HepG2 (cell line): ENCODE measurements around the gene CATSPERD. TPM values are rescaled to one million over a fixed set of nuclear protein-coding genes. Genes with fewer than 3 reads are reported as not detected.

ENCODE experiments used
- CBX1 ChIP-seq: IDR thresholded peaks from one replicate; pipeline ENCODE4 v1.6.1; 2016; ENCODE audit warnings: antibody characterized with exemption, low read depth
- CHD4 ChIP-seq: fragments of 200-600 bp; sonication (generic); IDR thresholded peaks from 2 replicates; pipeline ENCODE4 v1.7.0; 2017; ENCODE audit warnings: mild to moderate bottlenecking, low read length, borderline replicate concordance
- FOXJ3 ChIP-seq: sonication (generic); formaldehyde crosslinking; IDR thresholded peaks from 2 replicates; pipeline ENCODE4 v1.4.0; 2020; ENCODE audit warnings: missing genetic modification reagents, mild to moderate bottlenecking, borderline replicate concordance
- GFI1 ChIP-seq: sonication (generic); formaldehyde crosslinking; IDR thresholded peaks from 2 replicates; pipeline ENCODE4 v1.5.0; 2020; ENCODE audit warnings: missing genetic modification reagents, mild to moderate bottlenecking, borderline replicate concordance
- GMEB1 ChIP-seq: sonication (generic); formaldehyde crosslinking; IDR thresholded peaks from 2 replicates; pipeline ENCODE4 v1.5.1; 2020; ENCODE audit warnings: missing genetic modification reagents, mild to moderate bottlenecking, borderline replicate concordance
- HDAC6 ChIP-seq: fragments of 200-600 bp; sonication (generic); IDR thresholded peaks from 2 replicates; pipeline ENCODE4 v1.7.0; 2017; ENCODE audit warnings: mild to moderate bottlenecking, antibody characterized with exemption, low read length, low read depth
- KLF6 ChIP-seq: IDR thresholded peaks from 2 replicates; pipeline ENCODE4 v1.8.0; 2016; ENCODE audit warnings: missing biosample characterization, missing genetic modification reagents
- KMT2A ChIP-seq: sonication (generic); formaldehyde crosslinking; IDR thresholded peaks from 2 replicates; pipeline ENCODE4 v1.4.0; 2020; ENCODE audit warnings: missing genetic modification reagents
- NAIF1 ChIP-seq: sonication (generic); formaldehyde crosslinking; IDR thresholded peaks from 2 replicates; pipeline ENCODE4 v1.5.0; 2020; ENCODE audit warnings: mild to moderate bottlenecking, missing genetic modification reagents, borderline replicate concordance
- NFAT5 ChIP-seq: sonication (generic); formaldehyde crosslinking; IDR thresholded peaks from 2 replicates; pipeline ENCODE4 v1.4.0; 2020; ENCODE audit warnings: missing genetic modification reagents
- PHF8 ChIP-seq: sonication (generic); formaldehyde crosslinking; IDR thresholded peaks from 2 replicates; pipeline ENCODE4 v1.5.0; 2020; ENCODE audit warnings: missing genetic modification reagents
- PITX1 ChIP-seq: sonication (generic); formaldehyde crosslinking; IDR thresholded peaks from 2 replicates; pipeline ENCODE4 v1.5.1; 2020; ENCODE audit warnings: mild to moderate bottlenecking, missing genetic modification reagents
- YEATS4 ChIP-seq: sonication (generic); formaldehyde crosslinking; IDR thresholded peaks from 2 replicates; pipeline ENCODE4 v1.4.0; 2020; ENCODE audit warnings: missing genetic modification reagents, borderline replicate concordance
- ZBTB38 ChIP-seq: sonication (generic); formaldehyde crosslinking; IDR thresholded peaks from 2 replicates; pipeline ENCODE4 v1.5.1; 2020; ENCODE audit warnings: mild to moderate bottlenecking, missing genetic modification reagents
- ZFP41 ChIP-seq: sonication (generic); formaldehyde crosslinking; IDR thresholded peaks from 2 replicates; pipeline ENCODE4 v1.4.0; 2020; ENCODE audit warnings: mild to moderate bottlenecking, missing genetic modification reagents, borderline replicate concordance
- ZNF121 ChIP-seq: sonication (generic); formaldehyde crosslinking; IDR thresholded peaks from 2 replicates; pipeline ENCODE4 v1.5.0; 2020; ENCODE audit warnings: mild to moderate bottlenecking, missing genetic modification reagents
- ZNF460 ChIP-seq: sonication (generic); formaldehyde crosslinking; IDR thresholded peaks from 2 replicates; pipeline ENCODE4 v1.5.1; 2020; ENCODE audit warnings: missing genetic modification reagents, mild to moderate bottlenecking, borderline replicate concordance
- ZNF800 ChIP-seq: sonication (generic); formaldehyde crosslinking; IDR thresholded peaks from 2 replicates; pipeline ENCODE4 v1.4.0; 2020; ENCODE audit warnings: missing genetic modification reagents
- ZNF878 ChIP-seq: sonication (generic); formaldehyde crosslinking; IDR thresholded peaks from 2 replicates; pipeline ENCODE4 v1.8.1; 2023; ENCODE audit warnings: mild to moderate bottlenecking, missing genetic modification reagents, moderate library complexity
- ZNF883 ChIP-seq: sonication (generic); formaldehyde crosslinking; IDR thresholded peaks from 2 replicates; pipeline ENCODE4 v1.5.1; 2020; ENCODE audit warnings: mild to moderate bottlenecking, missing genetic modification reagents; ENCODE audit errors: not compliant biosample characterization
- polyA plus RNA-seq, 8 experiments: library from polyadenylated mRNA; depleted of rRNA in 3 of 8; stranded (reverse) in 7 of 8; unstranded in 1 of 8; fragments of >200 nt; fragmentation: Illumina TruSeq in 4 of 8; extraction: Trizol in 4 of 8; gene quantifications; 2 replicates each; pipeline versions ENCODE4 v1.2.1 to v1.2.3, GENCODE V29; 2011 to 2016; ENCODE audit warnings: low read depth in 4 of 8, missing spikeins in 1 of 8, mixed read lengths in 1 of 8; ENCODE audit not compliant: insufficient read depth in 1 of 8
- total RNA-seq, 5 experiments: library from RNA; depleted of rRNA; stranded (reverse); fragments of >200 nt; fragmentation: Illumina TruSeq; extraction: Trizol; gene quantifications; 2 replicates each; pipeline ENCODE4 v1.2.3, GENCODE V29; 2016; ENCODE audit warnings: low read depth in 1 of 5

Gene CATSPERD
- total and polyA plus RNA-seq, 2 of the 13 experiments (the other 11 are each of a cell fraction or from before 2014, with no cell fraction given): 0.04 TPM; not detected in 1

- peak; percentile 86; the same call in 1 of the 2 replicates for TF ChIP-seq NFAT5 (CRISPR knock-in tag)
- peak; percentile 95 for TF ChIP-seq ZNF883 (CRISPR knock-in tag)
- TF ChIP-seq ZNF460 (CRISPR knock-in tag): peak; percentile 63; the same call in 1 of the 2 replicates
- TF ChIP-seq ZNF121 (CRISPR knock-in tag): peak; percentile 46; the same call in 1 of the 2 replicates
- peak; percentile 79; the same call in 1 of the 2 replicates for TF ChIP-seq FOXJ3
- TF ChIP-seq NAIF1: 0 out of 2 replicates have a peak, but pooled peaks have one; percentile 78
- TF ChIP-seq CHD4: no peak
- TF ChIP-seq GFI1 (CRISPR knock-in tag): peak; percentile 59; the same call in 1 of the 2 replicates
- no peak for TF ChIP-seq HDAC6
- peak; percentile 85 for TF ChIP-seq ZBTB38
- TF ChIP-seq PITX1 (CRISPR knock-in tag): peak; percentile 45; the same call in 1 of the 2 replicates
- peak; percentile 94 for TF ChIP-seq PHF8 (CRISPR knock-in tag)
- TF ChIP-seq ZNF878: 0 out of 2 replicates have a peak, but pooled peaks have one; percentile 77
- peak; percentile 93 for TF ChIP-seq GMEB1 (CRISPR knock-in tag)
- TF ChIP-seq ZFP41 (CRISPR knock-in tag): peak; percentile 83; the same call in 1 of the 2 replicates
- peak; percentile 83 for TF ChIP-seq CBX1
- TF ChIP-seq KLF6 (CRISPR knock-in tag): peak; percentile 56; the same call in 1 of the 2 replicates
- TF ChIP-seq YEATS4 (CRISPR knock-in tag): peak; percentile 96
- TF ChIP-seq KMT2A (CRISPR knock-in tag): 0 out of 2 replicates have a peak, but pooled peaks have one; percentile 47
- TF ChIP-seq ZNF800: no peak; the same call in 1 of the 2 replicates
Measured at GRCh38 chr19:5719961-5720790, at the start of gene CATSPERD, which contains the start of gene LONP1 (continued).
